Kidney (tissue), 2 donors: ENCODE data around the gene SRCIN1. TPM values are rescaled to one million over a fixed set of nuclear protein-coding genes. Genes with fewer than 3 reads are reported as not detected.

Source experiments
- polyA plus RNA-seq: library from polyadenylated mRNA; stranded (reverse); fragments of 350-450 nt; fragmentation: Illumina TruSeq; extraction: RNeasy Lipid Tissue Mini Kit (QIAGEN cat#74804); gene quantifications from one replicate; pipeline ENCODE4 v1.2.3, GENCODE V29; 2014; ENCODE audit warnings: low read depth, low replicate concordance; ENCODE audit not compliant: insufficient read depth
- total RNA-seq: library from RNA; stranded (reverse); fragmentation: NEBNext Ultra II Directional; extraction: Animal tissue kit (Norgen Biotek cat#: 25700); gene quantifications from one replicate; pipeline ENCODE4 v1.2.1, GENCODE V29; 2021
- donor health status: DM: yes; HTN: yes; CAD: no.

SRCIN1 gene
- total and polyA plus RNA-seq, 2 donors from 2014 or later, result 0.34 to 6.1 TPM

Other genes starting within 250 kb of the SRCIN1 start
- 53.8 TPM for gene ARHGAP23, start 177.5 kb downstream of the SRCIN1 start, total RNA-seq
- 7.6 TPM for gene ARHGAP23, start 177.5 kb downstream of the SRCIN1 start, polyA plus RNA-seq
- 1.3 TPM for gene EPOP, start 69.0 kb upstream of the SRCIN1 start, total RNA-seq
- 0.49 TPM for gene EPOP, start 69.0 kb upstream of the SRCIN1 start, polyA plus RNA-seq
- 199 TPM for gene MLLT6, start 99.3 kb upstream of the SRCIN1 start, total RNA-seq
- gene MLLT6, start 99.3 kb upstream of the SRCIN1 start, polyA plus RNA-seq, result 34.3 TPM
- 37.7 TPM for gene CISD3, start 124.4 kb upstream of the SRCIN1 start, total RNA-seq
- 152 TPM for gene CISD3, start 124.4 kb upstream of the SRCIN1 start, polyA plus RNA-seq
- gene PCGF2, start 142.4 kb upstream of the SRCIN1 start, total RNA-seq, result 62.2 TPM
- 111 TPM for gene PCGF2, start 142.4 kb upstream of the SRCIN1 start, polyA plus RNA-seq
- gene PSMB3, start 146.8 kb upstream of the SRCIN1 start, total RNA-seq, result 156 TPM
- gene PSMB3, start 146.8 kb upstream of the SRCIN1 start, polyA plus RNA-seq, result 347 TPM
- 41.2 TPM for gene PIP4K2B, start 193.6 kb upstream of the SRCIN1 start, total RNA-seq
- 15.3 TPM for gene PIP4K2B, start 193.6 kb upstream of the SRCIN1 start, polyA plus RNA-seq
- gene CWC25, start 219.4 kb upstream of the SRCIN1 start, total RNA-seq, result 25.7 TPM
- 12.9 TPM for gene CWC25, start 219.4 kb upstream of the SRCIN1 start, polyA plus RNA-seq
- gene RPL23, start 247.8 kb upstream of the SRCIN1 start, total RNA-seq, result 1,183 TPM
- gene RPL23, start 247.8 kb upstream of the SRCIN1 start, polyA plus RNA-seq, result 2,399 TPM